ENCODE data around the gene TCF3. TPM values are rescaled to one million over a fixed set of nuclear protein-coding genes. Genes with fewer than 3 reads are reported as not detected.

Gene TCF3
- total RNA-seq, 3 donors from 2014 or later, result 54.4 to 57.7 (median 57.4) TPM

- Histone ChIP-seq H3K9me3 (no peaks in the 10 kb centered on the region), H3K4me1 (ENCODE audit: low read depth) (no peaks in the 10 kb centered on the region), H3K36me3 (ENCODE audit: low read depth) (no peaks in the 10 kb centered on the region), H3K4me3 (no peak overlapping the region)
- intact Hi-C loops (cut with DNase I, micrococcal nuclease), result no loop called here
- ATAC-seq, result peak; percentile 7
- DNase-seq, result no peak
- TF ChIP-seq CTCF (IDR thresholded peaks at IDR 0.05), result no peak
These were observed 75.9 kb downstream of the TCF3 start for GRCh38 chr19:1576242-1577089.

GRCh38 chr19:1575323-1576241, 76.8 kb downstream of the TCF3 start:
- H3K9me3 ChIP-seq, result no peaks in the 10 kb centered on the region
- no peak for ATAC-seq
- TF ChIP-seq CTCF (IDR thresholded peaks at IDR 0.05), result no peak
- intact Hi-C loops (cut with DNase I, micrococcal nuclease), result no loop called here
- H3K36me3 ChIP-seq (ENCODE audit: low read depth), result no peaks in the 10 kb centered on the region
- no peaks in the 10 kb centered on the region for H3K4me1 ChIP-seq (ENCODE audit: low read depth)
- no peak for DNase-seq
- no peak overlapping the region for H3K4me3 ChIP-seq

GRCh38 chr19:1574354-1575136, 77.9 kb downstream of the TCF3 start:
- intact Hi-C loops (cut with DNase I, micrococcal nuclease), result no loop called here

GRCh38 chr19:1572795-1573194, 79.6 kb downstream of the TCF3 start:
- Histone ChIP-seq H3K4me3 (no peak overlapping the region), H3K4me1 (ENCODE audit: low read depth) (peaks cover 8% of the 10 kb centered on the region), H3K36me3 (ENCODE audit: low read depth) (no peaks in the 10 kb centered on the region), H3K9me3 (no peaks in the 10 kb centered on the region)
- intact Hi-C loops (cut with DNase I, micrococcal nuclease), result no loop called here
- no peak for DNase-seq
- no peak for TF ChIP-seq CTCF (IDR thresholded peaks at IDR 0.05)
- ATAC-seq, result no peak

More at GRCh38 chr19:1574354-1575136, 77.9 kb downstream of the TCF3 start:
- no peak overlapping the region for H3K4me3 ChIP-seq
- ATAC-seq, result no peak
- no peak for TF ChIP-seq CTCF (IDR thresholded peaks at IDR 0.05)
- H3K4me1 ChIP-seq (ENCODE audit: low read depth), result no peaks in the 10 kb centered on the region
- H3K9me3 ChIP-seq, result no peaks in the 10 kb centered on the region
- no peak for DNase-seq
- H3K36me3 ChIP-seq (ENCODE audit: low read depth), result no peaks in the 10 kb centered on the region

- peaks cover 8% of the 10 kb centered on the region for H3K4me1 ChIP-seq (ENCODE audit: low read depth)
- H3K9me3 ChIP-seq, result no peaks in the 10 kb centered on the region
- DNase-seq (no peak), ATAC-seq (no peak)
- H3K4me3 ChIP-seq, result no peak overlapping the region
- intact Hi-C loops (cut with DNase I, micrococcal nuclease), result no loop called here
- H3K36me3 ChIP-seq (ENCODE audit: low read depth), result no peaks in the 10 kb centered on the region
- TF ChIP-seq CTCF (IDR thresholded peaks at IDR 0.05), result no peak
These were observed 81.1 kb downstream of the TCF3 start for GRCh38 chr19:1571358-1571757.
